SU-DHL-6 (cell line): ENCODE measurements around the gene KAZN.

Experiments used
- EZH2phosphoT487 ChIP-seq: fragments of 200-600 bp; sonication (generic), shearing (Covaris generic); conservative IDR thresholded peaks from 2 replicates; pipeline ENCODE4 v1.6.1; 2018; ENCODE audit warnings: mild to moderate bottlenecking, antibody characterized with exemption, low read length, moderate library complexity, mixed read lengths
- TF ChIP-seq, protein P1 (sequence below): fragments of 200-600 bp; sonication (generic); IDR thresholded peaks from one replicate; pipeline ENCODE4 v1.5.1; 2017; ENCODE audit warnings: antibody characterized with exemption, mild to moderate bottlenecking, low read length, moderate library complexity; ENCODE audit not compliant: insufficient read depth, poor library complexity, severe bottlenecking

GRCh38 chr1:15157524-15158399, 559.3 kb downstream of the KAZN start:
- TF ChIP-seq, protein P1, sequence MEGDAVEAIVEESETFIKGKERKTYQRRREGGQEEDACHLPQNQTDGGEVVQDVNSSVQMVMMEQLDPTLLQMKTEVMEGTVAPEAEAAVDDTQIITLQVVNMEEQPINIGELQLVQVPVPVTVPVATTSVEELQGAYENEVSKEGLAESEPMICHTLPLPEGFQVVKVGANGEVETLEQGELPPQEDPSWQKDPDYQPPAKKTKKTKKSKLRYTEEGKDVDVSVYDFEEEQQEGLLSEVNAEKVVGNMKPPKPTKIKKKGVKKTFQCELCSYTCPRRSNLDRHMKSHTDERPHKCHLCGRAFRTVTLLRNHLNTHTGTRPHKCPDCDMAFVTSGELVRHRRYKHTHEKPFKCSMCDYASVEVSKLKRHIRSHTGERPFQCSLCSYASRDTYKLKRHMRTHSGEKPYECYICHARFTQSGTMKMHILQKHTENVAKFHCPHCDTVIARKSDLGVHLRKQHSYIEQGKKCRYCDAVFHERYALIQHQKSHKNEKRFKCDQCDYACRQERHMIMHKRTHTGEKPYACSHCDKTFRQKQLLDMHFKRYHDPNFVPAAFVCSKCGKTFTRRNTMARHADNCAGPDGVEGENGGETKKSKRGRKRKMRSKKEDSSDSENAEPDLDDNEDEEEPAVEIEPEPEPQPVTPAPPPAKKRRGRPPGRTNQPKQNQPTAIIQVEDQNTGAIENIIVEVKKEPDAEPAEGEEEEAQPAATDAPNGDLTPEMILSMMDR, result no peak
- TF ChIP-seq EZH2phosphoT487, result no peak
